ENCODE measurements around the gene TP53AIP1. TPM values are rescaled to one million over a fixed set of nuclear protein-coding genes. Genes with fewer than 3 reads are reported as not detected.

Gene TP53AIP1
- total and polyA plus RNA-seq, 7 donors: 0.16 to 0.55 TPM; not detected in 5

DNA sequence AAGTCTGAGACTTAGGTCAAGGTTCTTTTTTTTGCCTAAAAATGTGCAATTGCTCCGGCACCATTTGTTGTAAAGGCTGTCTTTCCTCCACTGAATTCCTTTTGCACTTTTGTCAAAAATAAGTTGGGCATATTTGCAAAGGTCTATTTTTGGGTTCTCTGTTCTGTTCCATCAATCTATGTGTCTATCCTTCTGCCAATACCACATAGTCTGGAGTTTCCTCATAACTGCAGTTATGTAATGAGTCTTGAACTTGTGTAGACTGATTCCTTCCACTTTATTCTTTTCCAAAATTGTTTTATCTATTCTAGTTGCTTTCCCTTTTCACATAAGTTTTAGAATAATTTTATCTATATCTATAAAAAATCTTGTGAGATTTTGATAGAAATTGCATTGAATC is 44.8 kb downstream of the TP53AIP1 start:
- DNase-seq: no peak
- Histone ChIP-seq H3K4me3 (no peak overlapping the region), H3K4me1 (peaks cover 0 to 4% (median 0%) of the 10 kb centered on the region in 4 donors), H3K27ac (no peak overlapping the region), H3K9me3 (no peaks in the 10 kb centered on the region), H3K27me3 (no peaks in the 10 kb centered on the region), H3K36me3 (no peaks in the 10 kb centered on the region)
- WGBS, 2 donors: 99 to 100% methylated on average over 1 of the region's 1 CpG
- intact Hi-C loops (cut with DNase I): no loop called here
- no peak for TF ChIP-seq POLR2A (IDR thresholded peaks at IDR 0.05)
- no peak for TF ChIP-seq EP300 (IDR thresholded peaks at IDR 0.05)
- no peak for TF ChIP-seq POLR2AphosphoS5 (IDR thresholded peaks at IDR 0.05)
- TF ChIP-seq, protein P1, sequence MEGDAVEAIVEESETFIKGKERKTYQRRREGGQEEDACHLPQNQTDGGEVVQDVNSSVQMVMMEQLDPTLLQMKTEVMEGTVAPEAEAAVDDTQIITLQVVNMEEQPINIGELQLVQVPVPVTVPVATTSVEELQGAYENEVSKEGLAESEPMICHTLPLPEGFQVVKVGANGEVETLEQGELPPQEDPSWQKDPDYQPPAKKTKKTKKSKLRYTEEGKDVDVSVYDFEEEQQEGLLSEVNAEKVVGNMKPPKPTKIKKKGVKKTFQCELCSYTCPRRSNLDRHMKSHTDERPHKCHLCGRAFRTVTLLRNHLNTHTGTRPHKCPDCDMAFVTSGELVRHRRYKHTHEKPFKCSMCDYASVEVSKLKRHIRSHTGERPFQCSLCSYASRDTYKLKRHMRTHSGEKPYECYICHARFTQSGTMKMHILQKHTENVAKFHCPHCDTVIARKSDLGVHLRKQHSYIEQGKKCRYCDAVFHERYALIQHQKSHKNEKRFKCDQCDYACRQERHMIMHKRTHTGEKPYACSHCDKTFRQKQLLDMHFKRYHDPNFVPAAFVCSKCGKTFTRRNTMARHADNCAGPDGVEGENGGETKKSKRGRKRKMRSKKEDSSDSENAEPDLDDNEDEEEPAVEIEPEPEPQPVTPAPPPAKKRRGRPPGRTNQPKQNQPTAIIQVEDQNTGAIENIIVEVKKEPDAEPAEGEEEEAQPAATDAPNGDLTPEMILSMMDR (IDR thresholded peaks at IDR 0.05): no peak

- intact Hi-C loops (cut with DNase I): no loop called here
- H3K4me3 ChIP-seq: no peak overlapping the region
- peak; percentile 14 for DNase-seq
- H3K36me3 ChIP-seq: no peaks in the 10 kb centered on the region
- H3K4me1 ChIP-seq: peaks cover 0 to 10% (median 1%) of the 10 kb centered on the region in 4 donors
- no peak overlapping the region for H3K27ac ChIP-seq
- WGBS, 2 donors: 23 to 49% methylated on average over 2 of the region's 2 CpGs
- TF ChIP-seq POLR2AphosphoS5 (IDR thresholded peaks at IDR 0.05): no peak
- TF ChIP-seq, protein P1 (IDR thresholded peaks at IDR 0.05): no peak
- TF ChIP-seq POLR2A (IDR thresholded peaks at IDR 0.05): no peak
- no peaks in the 10 kb centered on the region for H3K9me3 ChIP-seq
- peaks cover 0 to 4% (median 0%) of the 10 kb centered on the region in 3 donors for H3K27me3 ChIP-seq
Observed at GRCh38 chr11:128896356-128896755, 46.3 kb downstream of the TP53AIP1 start.

- H3K36me3 ChIP-seq: no peaks in the 10 kb centered on the region
- no peak for TF ChIP-seq EP300 (IDR thresholded peaks at IDR 0.05)
- peaks cover 1 to 12% (median 4%) of the 10 kb centered on the region in 3 donors for H3K27me3 ChIP-seq
- no peak overlapping the region for H3K27ac ChIP-seq
- DNase-seq: peak; percentile 45
- intact Hi-C loops (cut with DNase I): no loop called here
- WGBS, 2 donors: 92 to 93% methylated on average over 9 of the region's 9 CpGs
- no peaks in the 10 kb centered on the region for H3K9me3 ChIP-seq
- H3K4me3 ChIP-seq: no peak overlapping the region
- H3K4me1 ChIP-seq: peaks cover 0 to 18% (median 9%) of the 10 kb centered on the region in 4 donors
Observed at GRCh38 chr11:128895526-128895925, 47.1 kb downstream of the TP53AIP1 start.

- no peak overlapping the region for H3K4me3 ChIP-seq
- H3K36me3 ChIP-seq: no peaks in the 10 kb centered on the region
- TF ChIP-seq, protein P1 (IDR thresholded peaks at IDR 0.05): no peak
- DNase-seq: peak; percentile 53
- 20 to 55% methylated on average over 6 of the region's 6 CpGs for WGBS, 2 donors
- no peaks in the 10 kb centered on the region for H3K9me3 ChIP-seq
- H3K4me1 ChIP-seq: peaks cover 0 to 19% (median 14%) of the 10 kb centered on the region in 4 donors
- H3K27ac ChIP-seq: no peak overlapping the region
- peaks cover 8 to 20% (median 9%) of the 10 kb centered on the region in 3 donors for H3K27me3 ChIP-seq
- intact Hi-C loops (cut with DNase I): no loop called here
Observed at GRCh38 chr11:128894685-128895084, 48.0 kb downstream of the TP53AIP1 start.

GRCh38 chr11:128894286-128894681 is 48.4 kb downstream of the TP53AIP1 start:
- Histone ChIP-seq H3K27me3 (peaks cover 8 to 24% (median 11%) of the 10 kb centered on the region in 3 donors), H3K36me3 (no peaks in the 10 kb centered on the region), H3K4me3 (no peak overlapping the region), H3K27ac (no peak overlapping the region), H3K9me3 (no peaks in the 10 kb centered on the region), H3K4me1 (peaks cover 0 to 19% (median 14%) of the 10 kb centered on the region in 4 donors)
- DNase-seq: peak; percentile 7
- intact Hi-C loops (cut with DNase I): no loop called here
- TF ChIP-seq, protein P1 (IDR thresholded peaks at IDR 0.05): no peak
- TF ChIP-seq POLR2AphosphoS5 (IDR thresholded peaks at IDR 0.05): no peak
- TF ChIP-seq EP300 (IDR thresholded peaks at IDR 0.05): no peak
- no peak for TF ChIP-seq POLR2A (IDR thresholded peaks at IDR 0.05)
- 26 to 66% methylated on average over 3 of the region's 3 CpGs for WGBS, 2 donors

Measured in sigmoid colon (tissue), 7 donors.